ENCODE measurements around the gene CAPN9. TPM values are rescaled to one million over a fixed set of nuclear protein-coding genes. Genes with fewer than 3 reads are reported as not detected.

CAPN9 gene
- total and polyA plus RNA-seq, 9 of the 15 experiments (the other 6 are each of a cell fraction or from before 2014, with no cell fraction given): not detected

GRCh38 chr1:230710543-230710904 is 36.7 kb upstream of the CAPN9 start:
- intact Hi-C loops (cut with micrococcal nuclease): no loop called here
- TF ChIP-seq ZNF766 (CRISPR knock-in tag; conservative IDR thresholded peaks at IDR 0.05): no peak
- TF ChIP-seq BRCA1 (IDR thresholded peaks at IDR 0.05): no peak
- no peak for TF ChIP-seq BRCA1 (CRISPR knock-in tag; IDR thresholded peaks at IDR 0.05)
- no peak for TF ChIP-seq SRSF7 (optimal IDR thresholded peaks at IDR 0.05; ENCODE audit: low read depth, low read length)
- TF ChIP-seq PBX2 (CRISPR knock-in tag; IDR thresholded peaks at IDR 0.05; ENCODE audit: low read depth): no peak
- TF ChIP-seq PBX2 (tag; conservative IDR thresholded peaks at IDR 0.05; ENCODE audit: low read depth): no peak
- TF ChIP-seq MIER1 (IDR thresholded peaks at IDR 0.05; ENCODE audit: low read depth): no peak
- no peak for TF ChIP-seq GTF2A2 (tag; IDR thresholded peaks at IDR 0.05)
- no peak for TF ChIP-seq ELF2 (CRISPR knock-in tag; IDR thresholded peaks at IDR 0.05)
- TF ChIP-seq, protein P1, sequence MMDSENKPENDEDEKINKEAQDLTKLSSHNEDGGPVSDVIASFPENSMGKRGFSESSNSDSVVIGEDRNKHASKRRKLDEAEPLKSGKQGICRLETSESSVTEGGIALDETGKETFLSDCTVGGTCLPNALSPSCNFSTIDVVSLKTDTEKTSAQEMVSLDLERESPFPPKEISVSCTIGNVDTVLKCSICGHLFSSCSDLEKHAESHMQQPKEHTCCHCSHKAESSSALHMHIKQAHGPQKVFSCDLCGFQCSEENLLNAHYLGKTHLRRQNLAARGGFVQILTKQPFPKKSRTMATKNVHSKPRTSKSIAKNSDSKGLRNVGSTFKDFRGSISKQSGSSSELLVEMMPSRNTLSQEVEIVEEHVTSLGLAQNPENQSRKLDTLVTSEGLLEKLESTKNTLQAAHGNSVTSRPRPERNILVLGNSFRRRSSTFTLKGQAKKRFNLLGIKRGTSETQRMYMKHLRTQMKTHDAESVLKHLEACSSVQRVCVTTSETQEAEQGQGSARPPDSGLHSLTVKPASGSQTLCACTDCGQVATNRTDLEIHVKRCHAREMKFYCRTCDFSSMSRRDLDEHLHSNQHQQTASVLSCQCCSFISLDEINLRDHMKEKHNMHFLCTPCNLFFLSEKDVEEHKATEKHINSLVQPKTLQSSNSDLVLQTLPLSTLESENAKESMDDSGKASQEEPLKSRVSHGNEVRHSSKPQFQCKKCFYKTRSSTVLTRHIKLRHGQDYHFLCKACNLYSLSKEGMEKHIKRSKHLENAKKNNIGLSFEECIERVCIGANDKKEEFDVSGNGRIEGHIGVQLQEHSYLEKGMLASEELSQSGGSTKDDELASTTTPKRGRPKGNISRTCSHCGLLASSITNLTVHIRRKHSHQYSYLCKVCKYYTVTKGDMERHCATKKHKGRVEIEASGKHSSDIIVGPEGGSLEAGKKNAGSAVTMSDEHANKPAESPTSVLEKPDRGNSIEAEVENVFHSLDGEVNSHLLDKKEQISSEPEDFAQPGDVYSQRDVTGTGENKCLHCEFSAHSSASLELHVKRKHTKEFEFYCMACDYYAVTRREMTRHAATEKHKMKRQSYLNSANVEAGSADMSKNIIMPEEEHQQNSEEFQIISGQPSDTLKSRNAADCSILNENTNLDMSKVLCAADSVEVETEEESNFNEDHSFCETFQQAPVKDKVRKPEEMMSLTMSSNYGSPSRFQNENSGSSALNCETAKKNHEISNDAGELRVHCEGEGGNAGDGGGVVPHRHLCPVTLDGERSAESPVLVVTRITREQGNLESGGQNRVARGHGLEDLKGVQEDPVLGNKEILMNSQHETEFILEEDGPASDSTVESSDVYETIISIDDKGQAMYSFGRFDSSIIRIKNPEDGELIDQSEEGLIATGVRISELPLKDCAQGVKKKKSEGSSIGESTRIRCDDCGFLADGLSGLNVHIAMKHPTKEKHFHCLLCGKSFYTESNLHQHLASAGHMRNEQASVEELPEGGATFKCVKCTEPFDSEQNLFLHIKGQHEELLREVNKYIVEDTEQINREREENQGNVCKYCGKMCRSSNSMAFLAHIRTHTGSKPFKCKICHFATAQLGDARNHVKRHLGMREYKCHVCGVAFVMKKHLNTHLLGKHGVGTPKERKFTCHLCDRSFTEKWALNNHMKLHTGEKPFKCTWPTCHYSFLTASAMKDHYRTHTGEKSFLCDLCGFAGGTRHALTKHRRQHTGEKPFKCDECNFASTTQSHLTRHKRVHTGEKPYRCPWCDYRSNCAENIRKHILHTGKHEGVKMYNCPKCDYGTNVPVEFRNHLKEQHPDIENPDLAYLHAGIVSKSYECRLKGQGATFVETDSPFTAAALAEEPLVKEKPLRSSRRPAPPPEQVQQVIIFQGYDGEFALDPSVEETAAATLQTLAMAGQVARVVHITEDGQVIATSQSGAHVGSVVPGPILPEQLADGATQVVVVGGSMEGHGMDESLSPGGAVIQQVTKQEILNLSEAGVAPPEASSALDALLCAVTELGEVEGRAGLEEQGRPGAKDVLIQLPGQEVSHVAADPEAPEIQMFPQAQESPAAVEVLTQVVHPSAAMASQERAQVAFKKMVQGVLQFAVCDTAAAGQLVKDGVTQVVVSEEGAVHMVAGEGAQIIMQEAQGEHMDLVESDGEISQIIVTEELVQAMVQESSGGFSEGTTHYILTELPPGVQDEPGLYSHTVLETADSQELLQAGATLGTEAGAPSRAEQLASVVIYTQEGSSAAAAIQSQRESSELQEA (IDR thresholded peaks at IDR 0.05; ENCODE audit: low read depth): no peak

More at GRCh38 chr1:230710543-230710904, 36.7 kb upstream of the CAPN9 start:
- no peak overlapping the region for H2AFZ ChIP-seq (ENCODE audit: low read depth, low read length)
- DNase-seq (ENCODE audit: extremely low read depth in 1 of 4, low spot score in 3 of 4): no peak
- peaks cover 57 to 91% of the 10 kb centered on the region in 2 experiments for H3K27me3 ChIP-seq (ENCODE audit: control insufficient read depth in 2 of 2, insufficient read depth in 2 of 2, low read length in 2 of 2)
- no peak overlapping the region for H3K4me2 ChIP-seq (ENCODE audit: insufficient read depth, low read length)
- no peak overlapping the region for H3K9ac ChIP-seq (ENCODE audit: insufficient read depth in 1 of 2, low read depth in 2 of 2, low read length in 2 of 2)
- no peak for FAIRE-seq
- in situ Hi-C loops (cut with MboI): no loop called here
- peaks cover 0 to 12% of the 10 kb centered on the region in 2 experiments; a peak in 2 of 5 replicates for H3K4me1 ChIP-seq (replicated peaks in 1 of 2; ENCODE audit: control insufficient read depth in 2 of 2, insufficient read depth in 2 of 2, low read length in 2 of 2)
- WGBS (ENCODE audit: insufficient coverage, low coverage, missing lambda C conversion rate): 19% methylated on average over 8 of the region's 8 CpGs
- no peaks in the 10 kb centered on the region for H3K9me3 ChIP-seq (replicated peaks; ENCODE audit: control insufficient read depth, insufficient read depth, low read depth, low read length)
- ATAC-seq: no peak
- no peak overlapping the region for H3K4me3 ChIP-seq
- BruUV-seq (replicated peaks): no TSS peak
- no peaks in the 10 kb centered on the region for H3K79me2 ChIP-seq (ENCODE audit: control insufficient read depth, insufficient read depth, low read length)
- H3K9me1 ChIP-seq (ENCODE audit: control insufficient read depth, insufficient read depth, low read length): no peaks in the 10 kb centered on the region
- no peaks in the 10 kb centered on the region for H3K36me3 ChIP-seq (ENCODE audit: control insufficient read depth, insufficient read depth, low read length)
- peaks cover 4% of the 10 kb centered on the region; the same call in 1 of the 2 replicates for H4K20me1 ChIP-seq (replicated peaks; ENCODE audit: control insufficient read depth, insufficient read depth, low read length)
- POLR2A ChIA-PET: interaction anchor here (1.4 kb wide), 1 partner anchor 56 kb away, joined by 4 read pairs; no protein-coding TSS in a partner anchor
- CTCF ChIA-PET (ENCODE audit: low intra/inter-chr PET ratio): no interaction called here
- H3K27ac ChIP-seq (ENCODE audit: extremely low read depth, low read depth, low read length): no peak overlapping the region
